ENCODE results near the gene KCNJ4. TPM values are rescaled to one million over a fixed set of nuclear protein-coding genes. Genes with fewer than 3 reads are reported as not detected.
"Not testable (repeated sequence)": the region's sequence is repeated elsewhere in the genome, so short reads cannot be mapped to it uniquely, and the experiment has no call there.

The KCNJ4 gene
- total and polyA plus RNA-seq, 5 donors from 2014 or later, result not detected

DNA sequence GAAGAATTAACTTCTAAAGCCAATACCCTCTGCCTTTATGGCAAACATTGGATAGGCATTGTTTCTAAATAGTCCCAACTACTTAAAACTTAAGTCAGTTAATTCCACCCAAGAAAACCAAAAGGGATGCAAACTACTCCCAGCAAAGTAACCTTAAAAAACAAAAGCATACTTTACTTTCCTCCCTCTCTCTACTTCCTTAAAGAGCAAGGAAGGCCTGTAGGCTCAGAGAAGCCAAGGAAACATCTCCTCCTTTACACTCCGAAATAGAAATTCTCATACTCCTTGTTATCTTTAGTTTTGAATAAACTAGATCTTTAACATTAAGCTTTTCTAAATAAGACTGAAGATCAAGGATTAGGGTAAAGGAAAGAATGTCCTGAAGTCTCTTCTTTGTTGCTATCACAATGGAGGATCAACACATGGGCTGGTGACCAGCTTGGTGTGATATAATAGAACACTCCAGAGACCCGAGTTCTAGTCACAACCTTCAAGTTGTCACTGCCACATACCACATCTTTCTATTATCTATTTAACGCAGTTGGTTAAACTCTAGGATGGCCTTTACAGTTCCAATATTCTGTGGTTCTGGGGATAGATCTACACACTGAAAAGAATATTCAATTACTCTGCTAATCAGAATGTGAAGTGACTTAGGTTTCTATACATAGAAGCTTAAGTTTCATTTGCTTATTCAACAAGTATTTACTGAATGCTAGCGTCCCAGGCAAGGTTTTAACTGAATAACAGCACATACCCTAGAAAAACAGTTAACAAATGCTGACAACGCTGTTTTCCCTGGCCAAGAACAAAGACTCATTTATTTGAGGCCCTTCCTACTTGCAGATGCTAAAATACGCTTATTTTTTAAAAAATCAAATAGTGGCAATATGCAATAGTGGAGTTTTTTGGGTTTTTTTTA lies 66.2 kb downstream of the KCNJ4 start:
- H3K4me3 ChIP-seq (ENCODE audit: low read depth, low read length), result peak overlapping the region; percentile 37
- ATAC-seq (ENCODE audit: low read depth in 2 of 2), result not testable (repeated sequence)

DNA sequence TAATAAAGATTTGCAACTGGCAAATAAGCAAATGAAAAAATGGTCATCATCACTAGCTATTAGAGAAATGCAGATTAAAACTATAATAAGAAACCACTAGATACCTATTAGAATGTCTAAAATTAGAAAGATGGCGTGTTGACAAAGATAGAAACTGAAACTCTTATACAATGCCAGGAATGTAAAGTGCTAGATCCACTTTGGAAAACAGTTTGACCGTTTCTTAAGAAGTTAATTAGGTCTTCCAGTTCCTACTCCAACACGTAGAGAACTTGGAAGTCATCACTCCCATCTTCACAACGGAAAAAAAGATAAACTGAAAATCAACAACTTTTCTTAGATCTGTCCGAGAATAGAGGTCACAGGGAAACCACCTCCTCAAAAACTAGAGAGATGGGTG lies 68.1 kb downstream of the KCNJ4 start:
- H3K9me3 ChIP-seq (ENCODE audit: control insufficient read depth in 2 of 2, low read length in 2 of 2); ATAC-seq (ENCODE audit: low read depth in 2 of 2); H3K27me3 ChIP-seq (ENCODE audit: control insufficient read depth, insufficient read depth, low read length); H3K36me3 ChIP-seq (ENCODE audit: control insufficient read depth, insufficient read depth, low read length); H3K27me3 Mint-ChIP-seq; DNase-seq; H3K36me3 Mint-ChIP-seq; H3K9me3 Mint-ChIP-seq: not testable (repeated sequence)
- peak overlapping the region; percentile 85 for H3K4me3 ChIP-seq (ENCODE audit: low read depth, low read length)
- H3K27ac Mint-ChIP-seq, result peak overlapping the region; percentile 70 to 87 (median 86)
- H3K4me3 Mint-ChIP-seq, result peak overlapping the region; percentile 65 to 93 (median 80)
- H3K4me1 ChIP-seq (ENCODE audit: control insufficient read depth, insufficient read depth, low read length, poor library complexity, severe bottlenecking), result peaks cover 11% of the 10 kb centered on the region
- peaks cover 22 to 70% (median 41%) of the 10 kb centered on the region in 4 donors for H3K4me1 Mint-ChIP-seq
- H3K27ac ChIP-seq (ENCODE audit: insufficient read depth, low read length, poor library complexity, severe bottlenecking), result peak overlapping the region; percentile 60

More for the DNA sequence above, 66.2 kb downstream of the KCNJ4 start:
- peaks cover 27 to 67% (median 48%) of the 10 kb centered on the region in 4 donors for H3K4me1 Mint-ChIP-seq
- not testable (repeated sequence) for H3K27me3 Mint-ChIP-seq; H3K27me3 ChIP-seq (ENCODE audit: control insufficient read depth, insufficient read depth, low read length); H3K9me3 ChIP-seq (ENCODE audit: control insufficient read depth in 2 of 2, low read length in 2 of 2); DNase-seq; H3K36me3 Mint-ChIP-seq; H3K9me3 Mint-ChIP-seq; H3K36me3 ChIP-seq (ENCODE audit: control insufficient read depth, insufficient read depth, low read length)
- peak overlapping the region; percentile 26 to 83 (median 37) for H3K4me3 Mint-ChIP-seq
- Histone ChIP-seq H3K27ac (ENCODE audit: insufficient read depth, low read length, poor library complexity, severe bottlenecking) (peak overlapping the region; percentile 66), H3K4me1 (ENCODE audit: control insufficient read depth, insufficient read depth, low read length, poor library complexity, severe bottlenecking) (peaks cover 22% of the 10 kb centered on the region)
- peak overlapping the region; percentile 68 to 91 (median 76) for H3K27ac Mint-ChIP-seq

- H3K4me3 ChIP-seq (ENCODE audit: low read depth, low read length), result no peak overlapping the region
- no peaks in the 10 kb centered on the region for H3K9me3 ChIP-seq (ENCODE audit: control insufficient read depth in 2 of 2, low read length in 2 of 2)
- DNase-seq, result no peak
- Mint-ChIP-seq H3K27me3 (no peaks in the 10 kb centered on the region), H3K27ac (no peak overlapping the region), H3K9me3 (no peaks in the 10 kb centered on the region), H3K4me3 (peak overlapping the region in 1 of 4 donors; percentile 13), H3K36me3 (peaks cover 14% of the 10 kb centered on the region), H3K4me1 (peaks cover 18 to 42% (median 25%) of the 10 kb centered on the region in 4 donors)
- no peaks in the 10 kb centered on the region for H3K4me1 ChIP-seq (ENCODE audit: control insufficient read depth, insufficient read depth, low read length, poor library complexity, severe bottlenecking)
- H3K27me3 ChIP-seq (ENCODE audit: control insufficient read depth, insufficient read depth, low read length), result no peaks in the 10 kb centered on the region
- no peak for ATAC-seq (ENCODE audit: low read depth in 2 of 2)
- peaks cover 15% of the 10 kb centered on the region for H3K36me3 ChIP-seq (ENCODE audit: control insufficient read depth, insufficient read depth, low read length)
- no peak overlapping the region for H3K27ac ChIP-seq (ENCODE audit: insufficient read depth, low read length, poor library complexity, severe bottlenecking)
Measured at GRCh38 chr22:38383417-38383816, 71.6 kb downstream of the KCNJ4 start.

DNA sequence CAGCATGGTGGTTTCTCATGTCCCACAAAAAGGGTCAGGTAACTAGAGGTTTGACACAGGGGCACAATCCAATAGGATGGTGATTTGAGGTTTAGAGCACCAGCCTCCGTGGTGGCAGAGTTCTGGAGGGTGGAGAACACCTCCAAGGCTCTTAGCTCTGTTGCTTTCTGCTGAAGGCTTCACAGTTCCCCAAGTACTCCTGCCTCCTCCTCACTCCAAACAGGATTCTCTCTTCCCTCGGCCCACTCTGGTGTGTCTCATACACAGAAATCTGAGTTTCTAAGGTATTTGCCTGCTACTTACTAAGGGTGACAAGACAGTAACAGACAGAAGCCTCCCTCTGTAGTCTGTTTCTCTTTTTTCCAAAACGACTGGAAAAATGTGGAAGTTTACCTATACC lies 73.6 kb downstream of the KCNJ4 start:
- not testable (repeated sequence) for H3K9me3 ChIP-seq (ENCODE audit: control insufficient read depth in 2 of 2, low read length in 2 of 2); H3K27me3 ChIP-seq (ENCODE audit: control insufficient read depth, insufficient read depth, low read length); H3K27me3 Mint-ChIP-seq; H3K4me1 ChIP-seq (ENCODE audit: control insufficient read depth, insufficient read depth, low read length, poor library complexity, severe bottlenecking); DNase-seq; H3K9me3 Mint-ChIP-seq; H3K27ac ChIP-seq (ENCODE audit: insufficient read depth, low read length, poor library complexity, severe bottlenecking); ATAC-seq (ENCODE audit: low read depth in 2 of 2); H3K4me3 ChIP-seq (ENCODE audit: low read depth, low read length); H3K4me3 Mint-ChIP-seq
- peaks cover 16% of the 10 kb centered on the region for H3K36me3 ChIP-seq (ENCODE audit: control insufficient read depth, insufficient read depth, low read length)
- peak overlapping the region in 1 of 3 donors; percentile 82 for H3K27ac Mint-ChIP-seq
- H3K36me3 Mint-ChIP-seq, result peaks cover 16% of the 10 kb centered on the region
- peaks cover 12 to 23% (median 14%) of the 10 kb centered on the region in 4 donors for H3K4me1 Mint-ChIP-seq

Other genes starting within 250 kb of the KCNJ4 start
- 31.3 TPM for gene TMEM184B, start 182.2 kb downstream of the KCNJ4 start, total RNA-seq
- gene TMEM184B, start 182.2 kb downstream of the KCNJ4 start, polyA plus RNA-seq, result 1 to 10 TPM; 7.2 to 8.2 (median 7.7) TPM
- gene CSNK1E, start 137.8 kb downstream of the KCNJ4 start, total RNA-seq, result 154 TPM
- gene CSNK1E, start 137.8 kb downstream of the KCNJ4 start, polyA plus RNA-seq, result 10 to 100 TPM in 2 of 4 donors, 1 to 10 TPM in 2; 7.4 to 12.4 (median 9.5) TPM
- not detected for gene KDELR3, start 12.9 kb upstream of the KCNJ4 start, total RNA-seq
- under 1 TPM in 3 of 4 donors, not detected in 1; 0.38 to 0.71 (median 0.42) TPM for gene KDELR3, start 12.9 kb upstream of the KCNJ4 start, polyA plus RNA-seq
- gene DDX17, start 51.1 kb upstream of the KCNJ4 start, total RNA-seq, result 658 TPM
- 10 to 100 TPM; 36.5 to 45.7 (median 41.3) TPM for gene DDX17, start 51.1 kb upstream of the KCNJ4 start, polyA plus RNA-seq
- gene DMC1, start 115.0 kb upstream of the KCNJ4 start, total RNA-seq, result not detected
- gene DMC1, start 115.0 kb upstream of the KCNJ4 start, polyA plus RNA-seq, result under 1 TPM in 3 of 4 donors, not detected in 1; 0.34 to 0.83 (median 0.47) TPM
- gene FAM227A, start 201.2 kb upstream of the KCNJ4 start, total RNA-seq, result not detected
- not detected for gene FAM227A, start 201.2 kb upstream of the KCNJ4 start, polyA plus RNA-seq
- gene CBY1, start 201.4 kb upstream of the KCNJ4 start, total RNA-seq, result 13.7 TPM
- 10 to 100 TPM in 1 of 4 donors, 1 to 10 TPM in 3; 5.0 to 11.2 (median 8.1) TPM for gene CBY1, start 201.4 kb upstream of the KCNJ4 start, polyA plus RNA-seq
- 58.4 TPM for gene TOMM22, start 226.8 kb upstream of the KCNJ4 start, total RNA-seq
- 10 to 100 TPM; 61.6 to 72.7 (median 65.7) TPM for gene TOMM22, start 226.8 kb upstream of the KCNJ4 start, polyA plus RNA-seq
- gene JOSD1, start 245.7 kb upstream of the KCNJ4 start, total RNA-seq, result 205 TPM
- 10 to 100 TPM in 2 of 4 donors, 1 to 10 TPM in 2; 8.7 to 12.5 (median 10.2) TPM for gene JOSD1, start 245.7 kb upstream of the KCNJ4 start, polyA plus RNA-seq

Measured in CD4-positive, CD25-positive, alpha-beta regulatory T cell (primary cell).